Right atrium auricular region (tissue), 2 donors: ENCODE measurements around the gene IP6K2. TPM values are rescaled to one million over a fixed set of nuclear protein-coding genes. Genes with fewer than 3 reads are reported as not detected.

Source experiments
- DNase-seq: peaks from one replicate; pipeline ENCODE4 v3.0.0-alpha.2; 2019; ENCODE audit warnings: low spot score
- H3K27ac ChIP-seq, 2 donors: fragments of 200-600 bp; sonication (generic); 1 replicate in 1 of 2; 2 replicates in 1 of 2; pipeline ENCODE4 v1.5.1; 2016 to 2019
- H3K27me3 ChIP-seq, 2 donors: fragments of 200-600 bp; sonication (generic); one replicate each; pipeline versions ENCODE4 v1.5.1 to v1.6.0; 2017 to 2019
- H3K36me3 ChIP-seq: fragments of 200-600 bp; sonication (generic); one replicate; pipeline ENCODE4 v1.5.1; 2016
- H3K4me1 ChIP-seq, 2 donors: fragments of 200-600 bp; sonication (generic); one replicate each; pipeline versions ENCODE4 v1.5.1 to v1.6.0; 2017 to 2019
- H3K4me3 ChIP-seq, 2 donors: fragments of 200-600 bp; sonication (generic); 1 replicate in 1 of 2; 2 replicates in 1 of 2; pipeline ENCODE4 v1.5.1; 2017 to 2019; ENCODE audit warnings: mild to moderate bottlenecking in 1 of 2, moderate library complexity in 1 of 2
- H3K9me3 ChIP-seq, 2 donors: fragments of 200-600 bp; sonication (generic); one replicate each; pipeline ENCODE4 v1.5.1; 2019
- total RNA-seq, 2 donors: library from RNA; depleted of rRNA; stranded (reverse); fragments of >200 nt; gene quantifications; one replicate each; pipeline ENCODE4 v1.1.0, GENCODE V29; 2016
- TF ChIP-seq, protein P1 (sequence below), 2 donors: fragments of 200-600 bp; sonication (generic); IDR thresholded peaks; one replicate each; pipeline ENCODE4 v1.5.1; 2019; ENCODE audit warnings: antibody characterized with exemption in 2 of 2

Gene IP6K2
- total RNA-seq, 2 donors from 2014 or later: 35.7 to 39.6 TPM

DNA sequence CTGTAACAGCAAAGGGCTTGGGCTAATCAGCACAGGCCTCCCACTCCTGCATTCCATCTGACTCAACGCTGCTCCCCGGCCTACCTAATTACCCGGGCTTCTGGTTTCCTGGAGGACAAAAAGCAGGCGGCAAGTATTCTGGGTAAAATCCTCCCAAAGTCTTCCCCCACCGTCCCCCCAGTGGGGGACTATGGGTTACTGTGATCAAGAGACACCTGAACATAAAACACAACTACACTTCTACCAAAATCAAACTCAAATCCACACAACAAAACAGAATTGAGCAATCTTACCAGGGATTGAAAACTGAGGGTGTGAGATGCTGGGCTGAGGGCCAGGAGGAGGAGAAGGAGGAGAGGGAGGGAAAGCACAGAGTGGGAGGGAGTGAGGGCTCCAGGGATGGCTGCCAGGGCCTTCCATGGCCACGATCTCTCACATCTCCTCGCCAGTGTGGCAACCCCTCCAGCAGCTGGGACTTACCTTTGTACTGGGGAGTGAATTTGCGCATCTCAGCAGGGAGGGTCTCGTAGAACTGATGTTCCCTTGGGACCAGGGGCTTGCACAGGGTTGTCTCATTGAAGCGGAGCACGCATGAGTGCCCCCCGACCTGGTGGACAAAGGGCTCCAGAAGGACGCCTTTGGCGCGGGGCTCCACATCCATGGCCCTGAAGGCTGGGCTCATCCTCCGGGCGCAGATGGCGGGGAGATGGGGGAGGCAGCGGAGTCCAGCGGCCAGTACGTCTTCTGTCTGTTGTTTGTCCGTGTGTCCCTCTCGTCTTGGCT, 22.2 kb downstream of the IP6K2 start:
- Histone ChIP-seq H3K4me3 (peak overlapping the region; percentile 45 to 49), H3K27ac (peak overlapping the region; percentile 81 to 93), H3K9me3 (no peaks in the 10 kb centered on the region), H3K36me3 (peaks cover 60% of the 10 kb centered on the region), H3K4me1 (peaks cover 0 to 42% of the 10 kb centered on the region in 2 donors), H3K27me3 (no peaks in the 10 kb centered on the region)
- TF ChIP-seq, protein P1, sequence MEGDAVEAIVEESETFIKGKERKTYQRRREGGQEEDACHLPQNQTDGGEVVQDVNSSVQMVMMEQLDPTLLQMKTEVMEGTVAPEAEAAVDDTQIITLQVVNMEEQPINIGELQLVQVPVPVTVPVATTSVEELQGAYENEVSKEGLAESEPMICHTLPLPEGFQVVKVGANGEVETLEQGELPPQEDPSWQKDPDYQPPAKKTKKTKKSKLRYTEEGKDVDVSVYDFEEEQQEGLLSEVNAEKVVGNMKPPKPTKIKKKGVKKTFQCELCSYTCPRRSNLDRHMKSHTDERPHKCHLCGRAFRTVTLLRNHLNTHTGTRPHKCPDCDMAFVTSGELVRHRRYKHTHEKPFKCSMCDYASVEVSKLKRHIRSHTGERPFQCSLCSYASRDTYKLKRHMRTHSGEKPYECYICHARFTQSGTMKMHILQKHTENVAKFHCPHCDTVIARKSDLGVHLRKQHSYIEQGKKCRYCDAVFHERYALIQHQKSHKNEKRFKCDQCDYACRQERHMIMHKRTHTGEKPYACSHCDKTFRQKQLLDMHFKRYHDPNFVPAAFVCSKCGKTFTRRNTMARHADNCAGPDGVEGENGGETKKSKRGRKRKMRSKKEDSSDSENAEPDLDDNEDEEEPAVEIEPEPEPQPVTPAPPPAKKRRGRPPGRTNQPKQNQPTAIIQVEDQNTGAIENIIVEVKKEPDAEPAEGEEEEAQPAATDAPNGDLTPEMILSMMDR (IDR thresholded peaks at IDR 0.05): no peak
- DNase-seq: peak; percentile 86

DNA sequence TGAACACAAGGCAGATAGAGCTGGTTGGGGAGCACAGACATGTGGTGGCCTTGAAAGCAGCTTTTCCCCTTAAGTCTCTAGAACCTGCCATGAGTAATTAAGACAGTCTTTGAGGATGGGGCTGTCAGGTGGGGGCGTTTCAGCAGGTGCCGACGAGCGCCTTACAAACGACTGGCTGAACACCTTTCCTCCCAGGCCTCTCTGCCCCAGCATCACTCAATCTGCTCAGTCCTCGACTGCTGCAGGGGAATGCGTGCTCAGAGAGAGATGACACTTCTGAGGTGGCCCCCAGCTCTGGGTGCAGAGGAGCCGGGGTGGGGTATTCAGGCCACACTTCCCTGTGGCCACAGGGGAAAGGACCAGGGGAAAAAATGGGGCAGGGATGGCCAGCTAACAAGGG, 23.2 kb downstream of the IP6K2 start:
- Histone ChIP-seq H3K4me1 (peaks cover 0 to 42% of the 10 kb centered on the region in 2 donors), H3K9me3 (no peaks in the 10 kb centered on the region)

DNA sequence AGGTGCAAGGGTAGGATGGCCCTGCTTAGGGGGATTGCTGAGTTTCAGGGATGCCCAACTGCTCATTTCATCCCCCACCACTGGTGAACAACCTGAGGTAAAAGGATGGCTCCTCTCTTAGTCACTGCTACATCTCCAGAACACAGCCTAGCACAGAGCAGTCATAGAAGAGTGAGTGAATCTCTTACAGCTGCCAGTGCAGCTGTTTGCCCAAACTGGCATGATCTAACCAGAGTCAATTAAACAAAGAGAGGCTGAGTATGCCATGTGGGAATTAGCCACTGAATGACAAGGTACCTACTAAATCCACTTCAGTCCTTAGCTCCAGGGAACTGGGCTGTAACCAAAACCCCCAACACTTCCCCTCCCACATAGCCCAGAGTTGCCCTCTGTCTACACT, 24.5 kb downstream of the IP6K2 start:
- DNase-seq: no peak
- TF ChIP-seq, protein P1 (IDR thresholded peaks at IDR 0.05): no peak
- Histone ChIP-seq H3K4me1 (peaks cover 0 to 43% of the 10 kb centered on the region in 2 donors), H3K9me3 (no peaks in the 10 kb centered on the region), H3K27me3 (no peaks in the 10 kb centered on the region), H3K36me3 (peaks cover 74% of the 10 kb centered on the region), H3K4me3 (peak overlapping the region in 1 of 2 donors; percentile 49), H3K27ac (peak overlapping the region in 1 of 2 donors; percentile 93)

More for the DNA sequence above, 23.2 kb downstream of the IP6K2 start:
- peak overlapping the region; percentile 45 to 49 for H3K4me3 ChIP-seq
- no peak for DNase-seq
- TF ChIP-seq, protein P1 (IDR thresholded peaks at IDR 0.05): no peak
- no peaks in the 10 kb centered on the region for H3K27me3 ChIP-seq
- peak overlapping the region; percentile 81 to 93 for H3K27ac ChIP-seq
- H3K36me3 ChIP-seq: peaks cover 61% of the 10 kb centered on the region

DNA sequence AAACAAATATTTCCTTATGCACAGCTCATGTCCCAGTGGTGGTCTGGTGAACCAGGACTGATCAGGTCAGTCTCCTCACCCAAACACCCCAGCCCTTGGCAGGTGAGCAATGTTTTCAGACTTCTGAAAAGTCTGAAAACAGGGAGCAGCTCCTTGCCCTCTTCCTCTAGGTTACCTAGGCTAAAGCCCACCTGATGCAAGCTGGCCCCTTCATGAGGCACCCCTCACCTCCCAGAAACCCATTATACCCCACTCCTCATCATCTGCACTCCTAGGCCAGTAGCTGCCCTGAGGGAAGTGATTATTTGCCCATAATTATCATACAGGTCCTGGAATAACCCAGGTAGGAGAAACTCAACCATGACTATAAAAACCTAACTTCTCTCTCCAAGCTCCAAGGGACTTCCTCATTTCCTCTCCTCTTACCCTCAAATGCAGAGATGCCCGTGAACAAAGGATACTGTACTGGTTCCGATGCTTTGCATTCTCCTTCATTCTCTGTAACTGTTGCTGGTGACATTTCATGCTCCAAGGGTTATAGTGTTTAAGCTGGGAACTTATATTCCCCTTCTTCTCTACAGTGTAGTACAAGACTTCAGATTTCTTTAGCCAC, 26.1 kb downstream of the IP6K2 start:
- Histone ChIP-seq H3K4me3 (no peak overlapping the region), H3K36me3 (peaks cover 78% of the 10 kb centered on the region), H3K9me3 (no peaks in the 10 kb centered on the region), H3K27ac (no peak overlapping the region), H3K4me1 (peaks cover 0 to 49% of the 10 kb centered on the region in 2 donors), H3K27me3 (no peaks in the 10 kb centered on the region)
- DNase-seq: no peak
- TF ChIP-seq, protein P1 (IDR thresholded peaks at IDR 0.05): no peak

DNA sequence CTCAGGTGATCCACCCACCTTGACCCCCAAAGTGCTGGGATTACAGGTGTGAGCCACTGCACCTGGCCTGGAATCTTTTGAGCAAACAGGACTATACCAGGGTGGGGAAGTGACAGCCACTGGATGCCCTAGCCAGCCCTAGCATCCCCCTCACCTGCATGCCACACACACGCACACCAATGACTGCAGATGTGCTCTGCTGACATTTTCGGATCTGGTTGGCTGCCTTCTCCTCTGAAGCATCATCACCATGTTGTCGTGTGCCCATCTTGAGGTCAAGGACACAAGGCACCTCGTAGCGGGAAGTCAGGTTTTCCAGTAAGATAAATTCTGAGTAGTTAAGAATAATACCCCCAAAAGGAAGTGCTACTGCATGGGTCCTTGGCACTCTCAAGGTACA, 27.6 kb downstream of the IP6K2 start:
- Histone ChIP-seq H3K4me3 (no peak overlapping the region), H3K4me1 (peaks cover 0 to 44% of the 10 kb centered on the region in 2 donors)

More for the DNA sequence above, 27.6 kb downstream of the IP6K2 start:
- Histone ChIP-seq H3K27me3 (no peaks in the 10 kb centered on the region), H3K27ac (no peak overlapping the region), H3K36me3 (peaks cover 73% of the 10 kb centered on the region), H3K9me3 (no peaks in the 10 kb centered on the region)
- TF ChIP-seq, protein P1 (IDR thresholded peaks at IDR 0.05): no peak
- DNase-seq: no peak
